ENCODE data around the gene TDRD7.

GRCh38 chr9:97507428-97507984 lies 95.6 kb downstream of the TDRD7 start:
- TF ChIP-seq EZH2 (IDR thresholded peaks at IDR 0.05; ENCODE audit: borderline replicate concordance, insufficient read depth, low read length, poor library complexity, severe bottlenecking) (no peak), TAF1 (IDR thresholded peaks at IDR 0.05; ENCODE audit: low read depth) (no peak), POLR2AphosphoS5 (IDR thresholded peaks at IDR 0.05) (no peak), SMC3 (conservative IDR thresholded peaks at IDR 0.05; ENCODE audit: poor library complexity) (no peak)
- TF ChIP-seq, protein P1, sequence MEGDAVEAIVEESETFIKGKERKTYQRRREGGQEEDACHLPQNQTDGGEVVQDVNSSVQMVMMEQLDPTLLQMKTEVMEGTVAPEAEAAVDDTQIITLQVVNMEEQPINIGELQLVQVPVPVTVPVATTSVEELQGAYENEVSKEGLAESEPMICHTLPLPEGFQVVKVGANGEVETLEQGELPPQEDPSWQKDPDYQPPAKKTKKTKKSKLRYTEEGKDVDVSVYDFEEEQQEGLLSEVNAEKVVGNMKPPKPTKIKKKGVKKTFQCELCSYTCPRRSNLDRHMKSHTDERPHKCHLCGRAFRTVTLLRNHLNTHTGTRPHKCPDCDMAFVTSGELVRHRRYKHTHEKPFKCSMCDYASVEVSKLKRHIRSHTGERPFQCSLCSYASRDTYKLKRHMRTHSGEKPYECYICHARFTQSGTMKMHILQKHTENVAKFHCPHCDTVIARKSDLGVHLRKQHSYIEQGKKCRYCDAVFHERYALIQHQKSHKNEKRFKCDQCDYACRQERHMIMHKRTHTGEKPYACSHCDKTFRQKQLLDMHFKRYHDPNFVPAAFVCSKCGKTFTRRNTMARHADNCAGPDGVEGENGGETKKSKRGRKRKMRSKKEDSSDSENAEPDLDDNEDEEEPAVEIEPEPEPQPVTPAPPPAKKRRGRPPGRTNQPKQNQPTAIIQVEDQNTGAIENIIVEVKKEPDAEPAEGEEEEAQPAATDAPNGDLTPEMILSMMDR (IDR thresholded peaks at IDR 0.05; ENCODE audit: poor library complexity, severe bottlenecking), result no peak
